HFF-Myc (cell line): ENCODE results near the gene DLG1.

Experiments
- DNase-seq: peaks from one replicate; pipeline ENCODE4 v3.0.0-alpha.2; 2011; ENCODE audit warnings: low read depth; ENCODE audit errors: extremely low read depth
- H3K4me3 ChIP-seq: replicated peaks from 2 replicates; pipeline ENCODE4 v1.5.1; 2011; ENCODE audit warnings: low read depth, mild to moderate bottlenecking, control low read depth, low read length
- TF ChIP-seq, protein P1 (sequence below): IDR thresholded peaks from 2 replicates; pipeline ENCODE4 v1.5.1; 2012; ENCODE audit warnings: mild to moderate bottlenecking, low read depth, low read length, control low read depth; ENCODE audit errors: missing control alignments

The DLG1 gene

DNA sequence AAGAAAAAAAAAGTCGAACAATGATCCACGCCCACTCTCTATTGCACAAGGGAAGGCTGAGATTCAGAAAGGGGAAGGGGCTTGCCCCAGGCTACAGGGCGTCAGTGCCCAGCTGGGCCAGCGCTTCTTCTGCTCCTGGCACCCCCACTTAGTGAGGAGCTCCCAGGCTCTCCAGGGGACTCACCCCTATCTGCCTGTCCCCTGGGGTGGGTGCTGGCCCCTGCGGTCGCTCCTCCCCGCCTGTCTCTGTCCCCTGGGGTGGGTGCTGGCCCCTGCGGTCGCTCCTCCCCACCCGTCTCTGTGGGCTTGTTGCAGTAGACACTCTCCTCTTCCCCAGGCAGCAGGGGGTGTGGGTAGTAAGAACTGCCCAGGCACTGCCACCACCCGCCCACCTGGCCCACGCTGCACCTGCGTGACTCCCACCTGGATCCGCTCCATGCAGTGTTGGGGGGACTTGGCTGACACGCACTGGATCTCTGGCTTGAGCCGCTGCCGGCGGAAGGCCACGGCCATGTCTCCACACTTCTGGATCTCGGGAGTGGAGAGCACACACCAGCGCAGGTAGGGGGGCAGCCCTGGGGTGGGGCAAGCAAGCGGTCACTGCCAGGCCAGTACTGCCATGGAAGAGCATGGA lies 283.4 kb downstream of the DLG1 start:
- H3K4me3 ChIP-seq = no peak overlapping the region
- TF ChIP-seq, protein P1, sequence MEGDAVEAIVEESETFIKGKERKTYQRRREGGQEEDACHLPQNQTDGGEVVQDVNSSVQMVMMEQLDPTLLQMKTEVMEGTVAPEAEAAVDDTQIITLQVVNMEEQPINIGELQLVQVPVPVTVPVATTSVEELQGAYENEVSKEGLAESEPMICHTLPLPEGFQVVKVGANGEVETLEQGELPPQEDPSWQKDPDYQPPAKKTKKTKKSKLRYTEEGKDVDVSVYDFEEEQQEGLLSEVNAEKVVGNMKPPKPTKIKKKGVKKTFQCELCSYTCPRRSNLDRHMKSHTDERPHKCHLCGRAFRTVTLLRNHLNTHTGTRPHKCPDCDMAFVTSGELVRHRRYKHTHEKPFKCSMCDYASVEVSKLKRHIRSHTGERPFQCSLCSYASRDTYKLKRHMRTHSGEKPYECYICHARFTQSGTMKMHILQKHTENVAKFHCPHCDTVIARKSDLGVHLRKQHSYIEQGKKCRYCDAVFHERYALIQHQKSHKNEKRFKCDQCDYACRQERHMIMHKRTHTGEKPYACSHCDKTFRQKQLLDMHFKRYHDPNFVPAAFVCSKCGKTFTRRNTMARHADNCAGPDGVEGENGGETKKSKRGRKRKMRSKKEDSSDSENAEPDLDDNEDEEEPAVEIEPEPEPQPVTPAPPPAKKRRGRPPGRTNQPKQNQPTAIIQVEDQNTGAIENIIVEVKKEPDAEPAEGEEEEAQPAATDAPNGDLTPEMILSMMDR = no peak
- DNase-seq = no peak

DNA sequence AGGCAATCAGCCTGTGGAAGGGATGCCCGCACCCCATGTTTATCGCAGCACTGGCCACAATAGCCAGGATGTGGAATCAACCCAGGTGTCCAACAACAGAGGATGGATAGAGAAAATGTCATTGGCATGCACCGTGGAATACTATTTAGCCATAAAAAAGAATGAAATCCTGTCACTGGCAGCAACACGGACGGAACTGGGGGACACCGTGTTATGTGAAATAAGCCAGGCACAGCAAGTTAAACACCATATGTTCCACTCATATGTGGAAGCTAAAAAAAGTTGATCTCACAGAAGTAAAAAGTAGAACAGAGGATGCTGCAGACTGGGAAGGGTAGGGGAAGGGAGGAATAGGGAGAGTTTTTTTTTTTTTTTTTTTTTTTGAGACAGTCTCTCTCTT lies 284.4 kb downstream of the DLG1 start:
- TF ChIP-seq, protein P1 = no peak
- no peak overlapping the region for H3K4me3 ChIP-seq
- no peak for DNase-seq

- TF ChIP-seq, protein P1 = no peak
- no peak for DNase-seq
These were observed 285.9 kb downstream of the DLG1 start for GRCh38 chr3:197012540-197012883.

GRCh38 chr3:197011780-197012539 lies 286.5 kb downstream of the DLG1 start:
- TF ChIP-seq, protein P1 = no peak
- no peak for DNase-seq
- no peak overlapping the region for H3K4me3 ChIP-seq

More at GRCh38 chr3:197012540-197012883, 285.9 kb downstream of the DLG1 start:
- no peak overlapping the region for H3K4me3 ChIP-seq

DNA sequence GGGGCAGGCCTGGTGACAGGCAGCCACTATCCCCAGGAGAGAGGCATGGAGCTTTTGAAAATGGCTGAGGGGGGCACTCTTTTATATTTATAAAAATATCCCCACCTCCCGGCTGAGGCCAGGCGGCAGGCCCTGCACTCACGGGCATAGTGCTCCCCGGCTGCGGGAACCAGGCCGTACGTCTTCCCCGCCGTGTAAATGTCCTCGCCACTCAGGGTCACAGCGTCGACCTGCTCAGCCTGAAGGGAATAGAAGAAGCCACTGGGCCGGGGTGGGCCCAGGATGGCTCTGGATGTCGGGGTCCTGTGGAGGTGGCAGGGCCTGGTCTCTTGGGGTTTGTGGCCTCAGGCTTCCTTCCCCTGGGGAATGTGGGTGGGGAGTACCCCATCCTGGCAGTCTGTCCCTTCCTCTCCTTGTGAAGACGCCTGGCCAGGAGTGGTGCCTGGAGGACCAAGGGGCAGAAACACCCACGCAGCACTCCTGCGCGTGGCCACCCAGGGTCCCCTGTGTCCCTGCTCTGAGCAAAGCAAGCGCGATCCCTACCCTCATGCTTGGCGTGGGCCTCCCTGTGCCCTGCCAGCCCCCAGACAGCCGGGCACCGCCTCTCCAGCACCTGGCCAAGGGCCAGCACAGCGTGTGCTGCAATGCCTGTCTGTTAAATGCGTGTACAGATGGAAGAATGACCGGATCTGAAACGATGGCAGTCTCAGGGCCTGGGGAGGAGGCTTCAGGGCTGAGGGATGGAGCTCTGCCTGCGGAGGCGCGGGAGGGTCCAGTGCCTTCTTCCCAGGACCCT lies 287.7 kb downstream of the DLG1 start:
- TF ChIP-seq, protein P1 = no peak
- no peak overlapping the region for H3K4me3 ChIP-seq
- no peak for DNase-seq

GRCh38 chr3:197009532-197010019 lies 288.8 kb downstream of the DLG1 start:
- DNase-seq = no peak
- TF ChIP-seq, protein P1 = no peak
- H3K4me3 ChIP-seq = no peak overlapping the region
